Common myeloid progenitor, CD34-positive (primary cell): ENCODE measurements around the gene RHBDD1.

Experiments
- CTCF ChIA-PET: fragments of 350-600 bp; sonication (Branson Sonifier 250); formaldehyde crosslinking; loops from one replicate; lab custom pipeline; 2021; ENCODE audit warnings: antibody characterized with exemption; lab: Charles Lee
- POLR2A ChIA-PET: fragments of 350-600 bp; sonication (Branson Sonifier 250); formaldehyde crosslinking; loops from one replicate; lab custom pipeline; 2021; ENCODE audit warnings: antibody characterized with exemption; lab: Charles Lee
- DNase-seq, 3 donors: peaks; one replicate each; pipeline versions ENCODE4 v3.0.0 to v3.0.0-alpha.2; 2013
- H3K27ac ChIP-seq, 2 experiments: 1 replicate in 1 of 2; 2 replicates in 1 of 2; pipeline ENCODE4 v1.7.0; 2013; ENCODE audit warnings: inconsistent platforms in 2 of 2, low read length in 2 of 2, mild to moderate bottlenecking in 2 of 2, low read depth in 1 of 2, moderate library complexity in 1 of 2; ENCODE audit not compliant: severe bottlenecking in 2 of 2, insufficient read depth in 1 of 2, poor library complexity in 1 of 2
- H3K27me3 ChIP-seq, 5 experiments: replicated peaks in 2 of 5; 1 replicate in 3 of 5; 2 replicates in 2 of 5; pipeline versions ENCODE4 v1.6.1 to v1.7.0; 2013; ENCODE audit warnings: low read length in 4 of 5, mild to moderate bottlenecking in 2 of 5, moderate library complexity in 2 of 5, inconsistent platforms in 1 of 5; ENCODE audit not compliant: insufficient read depth in 5 of 5, control insufficient read depth in 4 of 5
- H3K36me3 ChIP-seq, 4 experiments: 1 replicate in 2 of 4; 2 replicates in 2 of 4; pipeline versions ENCODE4 v1.6.1 to v1.7.0; 2013; ENCODE audit warnings: low read length in 3 of 4, control low read depth in 1 of 4, mild to moderate bottlenecking in 1 of 4; ENCODE audit not compliant: control insufficient read depth in 4 of 4, insufficient read depth in 4 of 4
- H3K4me1 ChIP-seq, 4 experiments: 1 replicate in 3 of 4; 2 replicates in 1 of 4; pipeline versions ENCODE4 v1.6.1 to v1.7.1; 2013; ENCODE audit warnings: low read length in 3 of 4, mild to moderate bottlenecking in 3 of 4, control low read depth in 1 of 4, inconsistent platforms in 1 of 4, moderate library complexity in 1 of 4; ENCODE audit not compliant: control insufficient read depth in 4 of 4, insufficient read depth in 4 of 4; ENCODE audit errors: control extremely low read depth in 1 of 4
- H3K4me3 ChIP-seq, 7 experiments: 1 replicate in 4 of 7; 2 replicates in 3 of 7; pipeline versions ENCODE4 v1.5.1 to v1.7.0; 2013; ENCODE audit warnings: mild to moderate bottlenecking in 7 of 7, low read length in 6 of 7, moderate library complexity in 6 of 7, inconsistent platforms in 2 of 7, low read depth in 2 of 7, control low read depth in 1 of 7; ENCODE audit not compliant: insufficient read depth in 4 of 7, control insufficient read depth in 1 of 7; ENCODE audit errors: extremely low read depth in 1 of 7
- H3K9me3 ChIP-seq, 5 experiments: 1 replicate in 4 of 5; 2 replicates in 1 of 5; pipeline versions ENCODE4 v1.6.1 to v1.7.1; 2013; ENCODE audit warnings: low read length in 4 of 5, mild to moderate bottlenecking in 2 of 5, inconsistent platforms in 1 of 5, low read depth in 1 of 5, moderate library complexity in 1 of 5; ENCODE audit not compliant: control insufficient read depth in 4 of 5, insufficient read depth in 2 of 5; ENCODE audit errors: control extremely low read depth in 1 of 5
- WGBS: methylation state at CpG from one replicate; pipeline ENCODE4 v1.1.5; 2013; ENCODE audit not compliant: insufficient coverage; 5-methylcytosine and 5-hydroxymethylcytosine counted together

The RHBDD1 gene

DNA sequence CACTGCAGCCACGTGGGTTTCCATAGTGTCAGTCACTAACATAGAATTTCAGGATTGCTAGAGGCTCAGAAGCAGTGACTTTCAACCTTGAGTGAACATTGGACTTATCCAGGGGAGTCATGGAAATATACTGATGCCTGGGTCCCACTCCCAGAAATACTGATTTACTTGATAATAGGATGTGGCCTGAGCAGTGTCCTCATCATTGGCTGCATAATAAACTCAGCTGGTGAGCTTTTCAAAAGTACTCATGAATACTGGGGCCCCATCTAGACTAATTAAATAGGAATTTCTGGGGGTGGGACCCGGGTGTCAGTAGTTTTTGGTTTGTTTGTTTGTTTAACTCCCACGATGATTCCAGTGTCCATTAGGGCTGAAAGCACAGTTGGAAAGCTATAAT lies 186.8 kb downstream of the RHBDD1 start:
- CTCF ChIA-PET, result no interaction called here
- no peak overlapping the region for H3K4me3 ChIP-seq
- no peaks in the 10 kb centered on the region for H3K9me3 ChIP-seq
- no peak for DNase-seq
- WGBS, result 90% methylated on average over 3 of the region's 3 CpGs
- H3K27ac ChIP-seq, result no peak overlapping the region
- H3K4me1 ChIP-seq, result no peaks in the 10 kb centered on the region
- no peaks in the 10 kb centered on the region for H3K36me3 ChIP-seq
- POLR2A ChIA-PET, result interaction anchor here (0.6 kb wide), 1 partner anchor 1129 kb away, joined by 4 read pairs; no protein-coding TSS in a partner anchor
- H3K27me3 ChIP-seq, result no peaks in the 10 kb centered on the region

DNA sequence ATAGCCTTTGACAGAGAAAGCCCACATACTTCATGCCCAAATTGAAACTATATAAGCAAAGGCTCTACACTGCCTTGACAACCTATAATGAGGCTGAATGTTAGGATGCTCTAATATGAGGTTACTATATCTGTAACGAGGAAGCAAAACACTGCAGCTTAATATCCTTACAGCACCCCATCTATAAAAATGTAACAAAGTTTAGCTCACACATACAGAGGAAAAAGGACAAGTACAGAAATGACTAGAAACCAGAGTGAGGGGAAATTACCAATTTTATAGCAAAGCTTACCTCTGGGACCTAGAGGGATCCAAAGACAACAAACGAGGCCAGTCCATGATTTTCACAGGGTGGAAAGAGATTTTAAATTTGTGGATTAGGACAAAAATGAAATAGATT lies 189.7 kb downstream of the RHBDD1 start:
- no peak for DNase-seq
- Histone ChIP-seq H3K36me3 (no peaks in the 10 kb centered on the region), H3K27me3 (no peaks in the 10 kb centered on the region), H3K27ac (no peak overlapping the region), H3K4me1 (peaks cover 0 to 10% (median 0%) of the 10 kb centered on the region in 4 experiments), H3K4me3 (no peak overlapping the region), H3K9me3 (no peaks in the 10 kb centered on the region)
- ChIA-PET POLR2A (no interaction called here), CTCF (no interaction called here)
- WGBS, result no CpG with 5 or more reads among the region's 2 CpGs

- Histone ChIP-seq H3K36me3 (no peaks in the 10 kb centered on the region), H3K27ac (no peak overlapping the region), H3K9me3 (no peaks in the 10 kb centered on the region), H3K4me3 (no peak overlapping the region), H3K27me3 (no peaks in the 10 kb centered on the region), H3K4me1 (peaks cover 0 to 14% (median 0%) of the 10 kb centered on the region in 4 experiments)
- ChIA-PET POLR2A (no interaction called here), CTCF (interaction anchor here (1.1 kb wide), 1 partner anchor 44 kb away, joined by 5 read pairs; no protein-coding TSS in a partner anchor)
- peak in 2 of 3 donors; percentile 41 to 55 for DNase-seq
- no CpG with 5 or more reads among the region's 3 CpGs for WGBS
Observed at GRCh38 chr2:227029426-227030105, 193.7 kb downstream of the RHBDD1 start.

GRCh38 chr2:227030789-227031188 lies 194.9 kb downstream of the RHBDD1 start:
- no peak overlapping the region for H3K27ac ChIP-seq
- WGBS, result 92% methylated on average over 1 of the region's 2 CpGs
- peaks cover 0 to under 1% (median 0%) of the 10 kb centered on the region in 5 experiments for H3K27me3 ChIP-seq
- no peaks in the 10 kb centered on the region for H3K9me3 ChIP-seq
- POLR2A ChIA-PET, result no interaction called here
- no peaks in the 10 kb centered on the region for H3K36me3 ChIP-seq
- CTCF ChIA-PET, result no interaction called here
- H3K4me3 ChIP-seq, result no peak overlapping the region
- DNase-seq, result no peak
- peaks cover 0 to 14% (median 0%) of the 10 kb centered on the region in 4 experiments for H3K4me1 ChIP-seq

DNA sequence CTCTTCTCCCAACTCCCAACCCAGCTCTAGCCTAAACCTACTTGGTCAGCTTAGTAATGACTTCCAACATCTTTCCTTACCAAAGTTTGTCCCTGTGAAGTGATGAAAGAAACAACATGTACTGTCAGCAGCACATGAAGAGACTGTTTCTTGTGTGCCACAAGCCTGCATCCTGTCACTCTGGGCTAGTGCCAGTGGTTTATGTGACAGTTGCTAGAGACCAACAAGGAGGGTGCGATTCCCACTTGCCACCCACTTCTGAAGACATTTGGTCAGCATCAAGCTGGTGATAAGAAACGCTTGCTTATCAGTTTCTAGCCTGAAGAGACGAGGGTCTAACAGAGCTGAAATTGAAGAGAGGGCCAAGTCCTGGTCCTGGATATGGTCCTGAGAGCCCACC lies 195.5 kb downstream of the RHBDD1 start:
- Histone ChIP-seq H3K9me3 (no peaks in the 10 kb centered on the region), H3K4me1 (peaks cover 0 to 14% (median 0%) of the 10 kb centered on the region in 4 experiments), H3K27ac (no peak overlapping the region), H3K36me3 (no peaks in the 10 kb centered on the region), H3K4me3 (no peak overlapping the region), H3K27me3 (peaks cover 0 to 3% (median 0%) of the 10 kb centered on the region in 5 experiments)
- DNase-seq, result peak in 2 of 3 donors; percentile 1 to 12
- ChIA-PET CTCF (no interaction called here), POLR2A (no interaction called here)
- 57% methylated on average over 3 of the region's 3 CpGs for WGBS

DNA sequence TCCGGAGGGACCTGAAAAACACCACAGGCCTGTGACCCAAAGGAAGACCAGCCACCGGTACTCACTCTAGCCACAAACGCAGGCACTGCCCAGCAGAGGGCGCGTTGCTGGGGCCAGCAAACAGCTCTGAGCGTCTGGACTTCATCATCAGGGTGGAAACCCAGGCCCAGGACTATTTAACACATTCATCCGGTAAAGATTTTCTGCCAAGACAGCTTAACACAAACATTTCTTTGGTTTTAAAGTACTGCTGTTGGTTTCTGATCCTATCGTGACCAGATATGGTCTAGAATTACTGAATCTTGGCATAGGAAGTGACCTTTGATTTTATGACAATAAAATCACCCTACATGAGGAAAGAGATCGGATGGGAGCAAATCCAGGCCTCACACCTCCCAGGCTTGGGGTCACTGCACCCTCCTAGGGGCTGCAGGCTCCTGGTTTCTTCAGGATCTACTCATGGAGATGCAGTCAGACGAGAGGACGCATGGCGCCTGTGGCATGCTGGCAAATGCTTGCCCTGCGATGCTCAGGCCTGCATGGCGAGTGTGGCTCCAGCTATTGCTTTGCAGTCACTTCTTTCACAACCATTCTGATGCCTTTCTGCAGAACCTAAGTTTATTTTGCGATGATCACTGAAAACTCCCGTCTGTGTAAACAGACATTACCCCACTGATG lies 197.8 kb downstream of the RHBDD1 start:
- Histone ChIP-seq H3K27me3 (peaks cover 0 to 3% (median 0%) of the 10 kb centered on the region in 5 experiments), H3K4me3 (no peak overlapping the region), H3K9me3 (no peaks in the 10 kb centered on the region), H3K36me3 (no peaks in the 10 kb centered on the region), H3K27ac (no peak overlapping the region), H3K4me1 (peaks cover 0 to 14% (median 0%) of the 10 kb centered on the region in 4 experiments)
- peak; percentile 1 to 19 (median 19) for DNase-seq
- POLR2A ChIA-PET, result no interaction called here
- CTCF ChIA-PET, result interaction anchor here (0.6 to 1.0 kb wide), 2 partner anchors 51 to 861 kb away, joined by 3 read pairs; no protein-coding TSS in a partner anchor
- WGBS, result 84% methylated on average over 13 of the region's 16 CpGs
